ENCODE results near the gene ZNF497. TPM values are rescaled to one million over a fixed set of nuclear protein-coding genes. Genes with fewer than 3 reads are reported as not detected.

The ZNF497 gene
- total RNA-seq, 1 experiment from 2014 or later: 2.4 TPM

- no peak within 1 kb of the TSS for H2AK5ac ChIP-seq (ENCODE audit: insufficient read length, low read length)
- no peak within 1 kb of the TSS for H2BK5ac ChIP-seq (ENCODE audit: insufficient read length, low read length)
- no peak within 1 kb of the TSS for H2BK20ac ChIP-seq (ENCODE audit: low read depth, low read length, poor library complexity, severe bottlenecking)
- no peak within 1 kb of the TSS for H2AFZ ChIP-seq (ENCODE audit: low read length)
- H3K14ac ChIP-seq (ENCODE audit: insufficient read depth, low read length): peak within 1 kb of the TSS; percentile 16; the same call in 1 of the 2 replicates
- no peak within 1 kb of the TSS for H4K8ac ChIP-seq (replicated peaks; ENCODE audit: insufficient read length, low read depth, low read length)
- H3K56ac ChIP-seq (ENCODE audit: insufficient read length, low read depth, low read length): no peak within 1 kb of the TSS
- peaks cover 4% of the 10 kb centered on the region for H3K23me2 ChIP-seq (ENCODE audit: insufficient read length, low read depth, low read length, poor library complexity, severe bottlenecking)
- peak; percentile 98 for DNase-seq
- H2BK12ac ChIP-seq (ENCODE audit: insufficient read length, low read depth, low read length): no peak within 1 kb of the TSS
- peaks cover 18 to 51% (median 30%) of the 10 kb centered on the region in 3 experiments; a peak in 6 of 7 replicates for H3K36me3 Mint-ChIP-seq (ENCODE audit: insufficient read depth in 1 of 3, low read depth in 3 of 3)
- H3K23ac ChIP-seq (ENCODE audit: insufficient read length, low read depth, low read length): no peak within 1 kb of the TSS
- H3K27me3 ChIP-seq (ENCODE audit: insufficient read depth, low read length): no peaks in the 10 kb centered on the region
- no peak within 1 kb of the TSS for H3K18ac ChIP-seq (ENCODE audit: insufficient read length, low read depth, low read length)
- H3K79me1 ChIP-seq (ENCODE audit: insufficient read depth, low read depth, low read length, poor library complexity, severe bottlenecking): no peaks in the 10 kb centered on the region
- H3K27ac ChIP-seq (ENCODE audit: insufficient read length, low read depth, low read length): no peak within 1 kb of the TSS
- no peaks in the 10 kb centered on the region for H3K4me1 ChIP-seq (ENCODE audit: insufficient read depth, low read length)
- peaks cover 13 to 19% of the 10 kb centered on the region in 2 experiments for H3K4me1 Mint-ChIP-seq
- no peak for TF ChIP-seq CTCF (conservative IDR thresholded peaks at IDR 0.05)
- no peak within 1 kb of the TSS for H4K5ac ChIP-seq (ENCODE audit: insufficient read length, low read depth, low read length)
- H3K9me3 ChIP-seq (ENCODE audit: control insufficient read depth, low read depth, low read length): no peaks in the 10 kb centered on the region
- H3K27me3 Mint-ChIP-seq (ENCODE audit: low read depth): peaks cover 1% of the 10 kb centered on the region; the same call in 1 of the 2 replicates
- no peak within 1 kb of the TSS for H2BK120ac ChIP-seq (ENCODE audit: low read depth, low read length, poor library complexity, severe bottlenecking)
- WGBS (ENCODE audit: extremely low coverage, insufficient read length, low lambda C conversion rate): no CpG with 5 or more reads among the region's 55 CpGs
- H3K9ac ChIP-seq (ENCODE audit: extremely low read depth, insufficient read length, low read length): peak within 1 kb of the TSS; percentile 66
- no peak within 1 kb of the TSS for H3T11ph ChIP-seq (ENCODE audit: low read length)
- H3K9me3 Mint-ChIP-seq: no peaks in the 10 kb centered on the region
- no peaks in the 10 kb centered on the region for H4K20me1 ChIP-seq (ENCODE audit: control insufficient read depth, insufficient read depth, insufficient read length)
- H3K4ac ChIP-seq (ENCODE audit: low read depth, low read length): no peak within 1 kb of the TSS
- peak within 1 kb of the TSS; percentile 99 for H3K4me3 Mint-ChIP-seq
- H4K91ac ChIP-seq (ENCODE audit: insufficient read length, low read depth, low read length): no peak within 1 kb of the TSS
- no peak within 1 kb of the TSS for H2BK15ac ChIP-seq (ENCODE audit: low read depth, low read length)
- H3K27ac Mint-ChIP-seq: peak within 1 kb of the TSS; percentile 88 to 100 (median 95)
- no peaks in the 10 kb centered on the region for H3K79me2 ChIP-seq (ENCODE audit: insufficient read depth, low read length)
- peak within 1 kb of the TSS; percentile 69 for H3K4me2 ChIP-seq (ENCODE audit: insufficient read depth, insufficient read length, low read length)
Observed at GRCh38 chr19:58305065-58305931, 57.3 kb downstream of the ZNF497 start, which contains the start of gene ERVK3-1. ERVK3-1 (plus strand) TSS chr19:58305377; CDS start chr19:58312169, 6,792 bp downstream.
